ENCODE measurements around the gene MTUS2. TPM values are rescaled to one million over a fixed set of nuclear protein-coding genes. Genes with fewer than 3 reads are reported as not detected.

Gene MTUS2
- polyA plus RNA-seq, 1 donor from 2014 or later = 4.4 TPM

GRCh38 chr13:29081036-29081435 is 260.9 kb downstream of the MTUS2 start:
- Histone ChIP-seq H4K20me1 (ENCODE audit: insufficient read depth) (no peaks in the 10 kb centered on the region), H3F3A (ENCODE audit: insufficient read depth, low read length, poor library complexity, severe bottlenecking) (no peaks in the 10 kb centered on the region), H3K9me3 (ENCODE audit: low read length) (no peaks in the 10 kb centered on the region), H2AFZ (ENCODE audit: low read depth, low read length) (no peak overlapping the region), H3K4me3 (ENCODE audit: low read length) (no peak overlapping the region), H3K79me2 (replicated peaks; ENCODE audit: insufficient read depth, low read length) (no peaks in the 10 kb centered on the region), H3K9me2 (ENCODE audit: insufficient read depth, low read length) (no peaks in the 10 kb centered on the region), H3K27ac (ENCODE audit: low read length) (no peak overlapping the region), H3K9ac (ENCODE audit: low read length) (no peak overlapping the region), H3K4me2 (ENCODE audit: low read length) (no peak overlapping the region), H3K36me3 (ENCODE audit: insufficient read depth, low read length) (no peaks in the 10 kb centered on the region), H3K27me3 (ENCODE audit: insufficient read depth, low read depth, low read length) (no peaks in the 10 kb centered on the region)
- no peak for TF ChIP-seq MXI1 (conservative IDR thresholded peaks at IDR 0.05; ENCODE audit: poor library complexity, severe bottlenecking)

GRCh38 chr13:29081697-29082440 is 261.7 kb downstream of the MTUS2 start:
- H3K4me2 ChIP-seq (ENCODE audit: low read length) = no peak overlapping the region
- H4K20me1 ChIP-seq (ENCODE audit: insufficient read depth) = no peaks in the 10 kb centered on the region
- H3K36me3 ChIP-seq (ENCODE audit: insufficient read depth, low read length) = no peaks in the 10 kb centered on the region
- H3K27ac ChIP-seq (ENCODE audit: low read length) = no peak overlapping the region
- no peaks in the 10 kb centered on the region for H3K9me2 ChIP-seq (ENCODE audit: insufficient read depth, low read length)
- no peaks in the 10 kb centered on the region for H3K27me3 ChIP-seq (ENCODE audit: insufficient read depth, low read depth, low read length)
- TF ChIP-seq EP300 (conservative IDR thresholded peaks at IDR 0.05; ENCODE audit: poor library complexity, severe bottlenecking) = no peak
- TF ChIP-seq, protein P1, sequence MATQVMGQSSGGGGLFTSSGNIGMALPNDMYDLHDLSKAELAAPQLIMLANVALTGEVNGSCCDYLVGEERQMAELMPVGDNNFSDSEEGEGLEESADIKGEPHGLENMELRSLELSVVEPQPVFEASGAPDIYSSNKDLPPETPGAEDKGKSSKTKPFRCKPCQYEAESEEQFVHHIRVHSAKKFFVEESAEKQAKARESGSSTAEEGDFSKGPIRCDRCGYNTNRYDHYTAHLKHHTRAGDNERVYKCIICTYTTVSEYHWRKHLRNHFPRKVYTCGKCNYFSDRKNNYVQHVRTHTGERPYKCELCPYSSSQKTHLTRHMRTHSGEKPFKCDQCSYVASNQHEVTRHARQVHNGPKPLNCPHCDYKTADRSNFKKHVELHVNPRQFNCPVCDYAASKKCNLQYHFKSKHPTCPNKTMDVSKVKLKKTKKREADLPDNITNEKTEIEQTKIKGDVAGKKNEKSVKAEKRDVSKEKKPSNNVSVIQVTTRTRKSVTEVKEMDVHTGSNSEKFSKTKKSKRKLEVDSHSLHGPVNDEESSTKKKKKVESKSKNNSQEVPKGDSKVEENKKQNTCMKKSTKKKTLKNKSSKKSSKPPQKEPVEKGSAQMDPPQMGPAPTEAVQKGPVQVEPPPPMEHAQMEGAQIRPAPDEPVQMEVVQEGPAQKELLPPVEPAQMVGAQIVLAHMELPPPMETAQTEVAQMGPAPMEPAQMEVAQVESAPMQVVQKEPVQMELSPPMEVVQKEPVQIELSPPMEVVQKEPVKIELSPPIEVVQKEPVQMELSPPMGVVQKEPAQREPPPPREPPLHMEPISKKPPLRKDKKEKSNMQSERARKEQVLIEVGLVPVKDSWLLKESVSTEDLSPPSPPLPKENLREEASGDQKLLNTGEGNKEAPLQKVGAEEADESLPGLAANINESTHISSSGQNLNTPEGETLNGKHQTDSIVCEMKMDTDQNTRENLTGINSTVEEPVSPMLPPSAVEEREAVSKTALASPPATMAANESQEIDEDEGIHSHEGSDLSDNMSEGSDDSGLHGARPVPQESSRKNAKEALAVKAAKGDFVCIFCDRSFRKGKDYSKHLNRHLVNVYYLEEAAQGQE (IDR thresholded peaks at IDR 0.05; ENCODE audit: borderline replicate concordance) = no peak
- no peak for TF ChIP-seq RAD21 (conservative IDR thresholded peaks at IDR 0.05)
- no peak for TF ChIP-seq EZH2 (IDR thresholded peaks at IDR 0.05; ENCODE audit: borderline replicate concordance, insufficient read depth, low read length, poor library complexity, severe bottlenecking)
- TF ChIP-seq MXI1 (conservative IDR thresholded peaks at IDR 0.05; ENCODE audit: poor library complexity, severe bottlenecking) = no peak
- no peaks in the 10 kb centered on the region for H3F3A ChIP-seq (ENCODE audit: insufficient read depth, low read length, poor library complexity, severe bottlenecking)
- H2AFZ ChIP-seq (ENCODE audit: low read depth, low read length) = no peak overlapping the region
- H3K79me2 ChIP-seq (replicated peaks; ENCODE audit: insufficient read depth, low read length) = no peaks in the 10 kb centered on the region
- H3K4me3 ChIP-seq (ENCODE audit: low read length) = no peak overlapping the region
- H3K9me3 ChIP-seq (ENCODE audit: low read length) = no peaks in the 10 kb centered on the region
- H3K9ac ChIP-seq (ENCODE audit: low read length) = no peak overlapping the region

- Histone ChIP-seq H3K4me2 (ENCODE audit: low read length) (no peak overlapping the region), H4K20me1 (ENCODE audit: insufficient read depth) (no peaks in the 10 kb centered on the region), H3K79me2 (replicated peaks; ENCODE audit: insufficient read depth, low read length) (no peaks in the 10 kb centered on the region), H3K9me3 (ENCODE audit: low read length) (no peaks in the 10 kb centered on the region), H3F3A (ENCODE audit: insufficient read depth, low read length, poor library complexity, severe bottlenecking) (no peaks in the 10 kb centered on the region), H3K27me3 (ENCODE audit: insufficient read depth, low read depth, low read length) (no peaks in the 10 kb centered on the region), H3K4me3 (ENCODE audit: low read length) (no peak overlapping the region), H2AFZ (ENCODE audit: low read depth, low read length) (no peak overlapping the region), H3K27ac (ENCODE audit: low read length) (no peak overlapping the region), H3K9me2 (ENCODE audit: insufficient read depth, low read length) (no peaks in the 10 kb centered on the region), H3K36me3 (ENCODE audit: insufficient read depth, low read length) (no peaks in the 10 kb centered on the region), H3K9ac (ENCODE audit: low read length) (no peak overlapping the region)
- TF ChIP-seq EP300 (conservative IDR thresholded peaks at IDR 0.05; ENCODE audit: poor library complexity, severe bottlenecking) = no peak
- no peak for TF ChIP-seq SMC3 (conservative IDR thresholded peaks at IDR 0.05; ENCODE audit: poor library complexity)
- TF ChIP-seq POLR2AphosphoS5 (IDR thresholded peaks at IDR 0.05) = no peak
- no peak for TF ChIP-seq RAD21 (conservative IDR thresholded peaks at IDR 0.05)
- no peak for TF ChIP-seq MXI1 (conservative IDR thresholded peaks at IDR 0.05; ENCODE audit: poor library complexity, severe bottlenecking)
- TF ChIP-seq, protein P1 (IDR thresholded peaks at IDR 0.05; ENCODE audit: borderline replicate concordance) = no peak
- TF ChIP-seq CTCF (IDR thresholded peaks at IDR 0.05; ENCODE audit: poor library complexity, severe bottlenecking) = no peak
Measured at GRCh38 chr13:29099781-29100406, 279.8 kb downstream of the MTUS2 start.

All from neural cell (in vitro differentiated cells).